HG02970 (cell line): Measurements from ENCODE around the gene BUB1.
"Not testable (repeated sequence)": the region's sequence is repeated elsewhere in the genome, so short reads cannot be mapped to it uniquely, and the experiment has no call there.

Experiments used
- ATAC-seq: cut with Tn5 transposase; IDR thresholded peaks from one replicate; pipeline ENCODE4 v1.9.1; 2021; ENCODE audit warnings: mild to moderate bottlenecking, moderate library complexity, moderate number of reproducible peaks; ENCODE audit not compliant: unreplicated experiment, low FRiP score

BUB1 gene

DNA sequence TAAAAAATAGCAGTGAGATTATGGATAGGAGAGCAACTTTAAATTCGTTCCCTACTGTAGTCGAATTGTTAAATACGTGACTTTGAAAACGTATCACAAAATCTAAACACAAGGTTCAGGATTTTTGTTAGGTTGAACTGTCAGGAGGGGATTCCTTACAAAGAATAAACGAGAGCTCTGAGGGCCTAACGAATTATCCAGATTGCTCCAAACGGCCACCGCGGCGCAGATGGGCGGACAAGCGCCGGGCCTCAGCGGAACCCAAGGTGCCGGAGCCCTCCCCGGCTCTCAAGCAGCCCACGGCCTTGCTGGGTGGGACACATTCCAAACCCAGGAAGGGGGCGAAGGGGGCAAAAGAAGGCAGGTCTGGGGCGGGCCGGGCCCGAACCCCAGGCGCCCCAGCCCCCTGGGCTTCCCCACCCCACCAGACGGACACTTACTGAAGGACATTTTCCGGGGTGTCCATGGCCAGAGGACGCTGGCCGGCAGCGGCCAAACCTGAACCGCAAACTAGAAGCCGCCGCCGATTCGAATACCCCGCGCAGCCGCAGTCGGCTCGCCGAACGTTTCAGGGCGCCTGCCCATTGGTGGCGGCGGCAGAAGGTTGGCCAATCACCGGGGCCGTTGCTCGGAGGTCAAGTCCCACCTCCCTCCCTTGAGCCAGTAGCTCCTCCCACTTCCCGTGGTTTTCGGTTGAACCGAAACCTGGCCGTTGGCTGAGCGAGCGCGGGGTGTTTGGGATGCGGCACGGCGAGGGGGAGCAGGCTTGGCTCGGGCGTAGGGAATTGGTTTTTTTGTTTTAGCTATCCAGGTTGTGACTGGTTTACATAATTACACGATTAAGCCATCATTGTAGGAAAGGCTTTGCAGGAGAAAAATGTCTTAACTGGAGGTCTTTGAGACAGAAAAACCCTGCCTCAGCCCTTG, at the start of gene BUB1:
Gene BUB1, minus strand, starts transcription at position 534 of the 927 bp plus-strand sequence. Its CDS starts 68 bp downstream, at position 466.
- ATAC-seq, result peak; percentile 81

DNA sequence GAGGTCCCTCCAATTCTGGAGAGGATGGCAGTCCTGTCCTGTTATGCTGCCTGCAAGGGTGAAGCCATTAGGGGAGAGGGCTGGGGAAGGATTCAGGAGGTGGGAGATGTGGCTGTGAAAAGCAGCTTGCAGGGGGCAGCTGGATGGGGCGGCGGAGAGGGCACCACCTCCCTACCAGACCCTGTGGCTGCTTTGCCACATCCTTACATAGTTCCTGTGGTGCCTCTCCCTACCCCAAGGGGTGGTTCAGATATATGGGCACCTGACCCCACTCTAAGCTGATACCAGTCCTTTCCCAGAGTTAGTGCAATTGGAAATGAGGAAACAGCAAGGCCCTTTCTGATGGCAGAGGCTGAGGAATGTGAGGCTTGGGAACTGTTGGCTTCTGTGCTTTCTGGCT, 48.4 kb upstream of the BUB1 start:
- ATAC-seq, result no peak

DNA sequence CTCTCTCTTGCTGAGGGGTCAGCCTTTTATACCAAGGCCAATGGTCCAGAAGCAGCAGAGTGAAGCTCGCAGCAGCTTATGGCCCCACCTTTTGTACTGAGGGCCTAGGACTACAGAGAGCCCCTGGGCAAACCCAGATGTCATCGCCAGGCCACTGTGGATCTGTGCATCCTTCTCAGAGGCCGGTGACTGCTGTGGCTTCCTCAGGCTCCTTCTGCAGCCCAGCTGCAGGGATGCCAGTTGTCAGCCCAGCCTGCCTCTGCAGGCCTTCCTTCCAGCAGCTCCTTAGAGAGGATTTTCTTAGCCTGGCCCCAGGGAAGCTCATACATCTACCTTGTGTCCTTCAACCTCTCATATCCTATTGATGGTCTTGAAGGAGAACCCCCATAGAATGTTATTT, 48.0 kb upstream of the BUB1 start:
- ATAC-seq, result no peak

DNA sequence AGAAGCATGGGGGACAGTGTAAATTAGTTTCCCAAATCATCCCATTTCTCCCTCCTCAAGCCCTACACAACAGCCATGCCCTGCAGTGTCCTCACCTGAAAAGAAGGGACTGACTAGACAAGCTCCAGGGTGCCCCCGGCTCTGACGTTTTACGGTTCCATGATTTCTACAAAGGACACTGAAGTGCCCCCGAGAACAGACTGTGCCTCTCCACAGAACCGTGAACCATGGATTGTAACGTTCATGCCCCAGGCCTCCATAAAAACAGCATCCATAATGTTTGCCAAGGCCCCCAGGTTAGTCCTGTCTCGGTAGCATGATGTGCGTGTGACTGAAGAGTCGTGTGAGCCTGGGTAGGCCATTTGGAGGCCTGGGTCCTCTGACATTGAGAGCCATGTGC, 47.5 kb upstream of the BUB1 start:
- ATAC-seq, result no peak

DNA sequence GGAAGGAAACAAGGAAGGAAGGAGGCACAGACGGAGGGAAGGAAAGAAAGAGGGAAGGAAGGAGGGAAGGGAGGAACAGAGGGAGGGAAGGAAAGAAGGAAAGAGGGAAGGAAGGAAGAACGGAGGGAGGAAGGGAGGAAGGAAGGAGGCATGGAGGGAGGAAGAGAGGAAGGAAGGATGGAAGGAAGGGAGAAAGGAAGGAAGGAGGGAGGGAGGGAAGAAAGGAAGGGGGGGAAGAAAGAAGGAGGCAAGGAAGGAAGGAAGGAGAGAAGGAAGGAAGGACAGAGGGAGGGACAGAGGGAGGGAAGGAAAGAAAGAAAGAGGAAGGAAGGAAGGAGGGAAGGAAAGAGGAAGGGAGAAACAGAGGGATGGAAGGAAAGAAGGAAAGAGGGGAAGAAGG, 47.0 kb upstream of the BUB1 start:
- no peak for ATAC-seq

DNA sequence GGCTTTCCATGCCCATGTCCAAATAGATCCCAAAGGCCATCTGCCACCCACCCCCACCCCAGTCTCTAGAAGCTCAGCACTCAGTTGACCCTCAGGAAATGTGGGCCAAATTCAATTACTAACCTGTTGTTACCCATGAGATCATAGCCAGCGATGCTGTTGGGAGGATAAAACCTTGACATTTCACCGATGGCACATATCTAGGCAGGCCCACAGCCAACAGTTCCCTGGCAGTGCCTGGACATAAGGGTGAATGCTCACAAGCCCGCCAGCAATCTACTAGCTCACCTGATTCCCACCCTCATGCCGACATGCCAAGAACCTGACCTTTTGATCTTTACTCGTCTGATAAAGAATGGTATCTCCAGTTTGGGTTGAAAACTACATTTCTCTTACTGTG, 42.7 kb upstream of the BUB1 start:
- no peak for ATAC-seq

GRCh38 chr2:110718990-110719389, 41.1 kb upstream of the BUB1 start:
- no peak for ATAC-seq

DNA sequence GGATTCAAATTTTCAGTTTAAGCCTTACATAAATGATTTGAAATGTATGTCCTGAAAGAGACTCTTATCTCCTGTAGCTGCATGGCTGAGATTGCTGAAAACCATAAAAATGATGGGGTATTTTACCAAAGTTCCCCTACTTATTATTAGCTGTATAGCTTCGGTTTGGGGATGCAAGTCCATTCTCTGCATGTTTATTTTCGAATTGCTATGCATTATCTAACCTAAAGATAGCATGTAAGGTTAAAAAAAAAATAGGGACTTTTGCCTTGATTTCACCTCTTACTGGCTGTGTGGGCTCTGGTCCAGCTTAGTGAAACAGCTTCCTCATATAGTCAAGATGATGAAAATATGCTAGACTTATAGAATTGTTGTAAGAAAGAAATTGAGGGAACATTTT, 40.5 kb upstream of the BUB1 start:
- ATAC-seq, result no peak

DNA sequence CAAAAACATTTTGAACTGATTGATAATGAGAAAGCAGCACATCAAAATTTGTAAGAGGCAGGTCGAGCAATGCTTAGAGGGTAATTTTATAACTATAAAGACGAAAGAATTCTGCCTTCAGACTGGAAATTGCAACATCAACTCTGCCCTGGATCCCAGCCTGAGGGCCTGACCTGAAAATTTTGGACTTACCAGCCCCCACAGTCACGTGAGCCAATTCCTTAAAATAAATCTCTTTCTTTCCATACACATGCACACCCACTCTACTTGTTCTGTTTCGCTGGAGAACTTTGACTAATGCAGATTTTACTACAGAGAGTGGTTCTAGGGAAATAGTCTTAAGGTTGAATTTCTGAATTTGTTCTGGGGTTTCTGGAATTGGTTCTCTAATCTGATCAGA, 39.9 kb upstream of the BUB1 start:
- ATAC-seq, result no peak

DNA sequence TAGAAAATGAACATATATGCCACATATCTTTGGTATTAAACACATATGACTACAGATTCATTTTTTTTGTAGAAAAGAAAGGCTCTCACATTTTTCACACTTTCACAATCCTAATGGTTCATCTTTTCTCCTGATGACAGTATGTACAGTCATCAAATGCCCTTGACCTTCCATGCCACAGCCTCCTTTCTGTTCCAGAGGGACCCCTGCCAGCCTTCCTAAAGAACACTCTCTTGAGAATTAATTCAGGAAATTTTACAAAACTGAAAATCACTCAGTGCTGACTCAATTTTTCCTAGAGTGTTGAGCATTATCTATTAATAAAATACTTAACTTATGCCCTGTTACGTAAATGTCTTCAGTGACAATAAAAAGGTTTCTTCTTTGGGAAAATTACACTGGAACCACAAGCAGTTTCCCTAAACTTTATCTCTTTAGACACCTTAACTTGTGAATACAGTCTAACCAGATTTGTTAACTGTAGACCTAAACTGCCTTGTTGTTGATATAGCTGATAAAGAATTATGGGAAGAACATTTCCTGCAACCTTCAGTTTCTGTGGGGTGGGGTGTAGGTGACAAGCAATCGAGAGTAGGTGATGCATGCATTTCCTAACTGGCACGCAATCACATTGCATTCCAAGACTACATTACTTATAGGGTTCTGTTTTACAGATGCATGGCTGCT, 39.2 kb upstream of the BUB1 start:
- ATAC-seq, result no peak

DNA sequence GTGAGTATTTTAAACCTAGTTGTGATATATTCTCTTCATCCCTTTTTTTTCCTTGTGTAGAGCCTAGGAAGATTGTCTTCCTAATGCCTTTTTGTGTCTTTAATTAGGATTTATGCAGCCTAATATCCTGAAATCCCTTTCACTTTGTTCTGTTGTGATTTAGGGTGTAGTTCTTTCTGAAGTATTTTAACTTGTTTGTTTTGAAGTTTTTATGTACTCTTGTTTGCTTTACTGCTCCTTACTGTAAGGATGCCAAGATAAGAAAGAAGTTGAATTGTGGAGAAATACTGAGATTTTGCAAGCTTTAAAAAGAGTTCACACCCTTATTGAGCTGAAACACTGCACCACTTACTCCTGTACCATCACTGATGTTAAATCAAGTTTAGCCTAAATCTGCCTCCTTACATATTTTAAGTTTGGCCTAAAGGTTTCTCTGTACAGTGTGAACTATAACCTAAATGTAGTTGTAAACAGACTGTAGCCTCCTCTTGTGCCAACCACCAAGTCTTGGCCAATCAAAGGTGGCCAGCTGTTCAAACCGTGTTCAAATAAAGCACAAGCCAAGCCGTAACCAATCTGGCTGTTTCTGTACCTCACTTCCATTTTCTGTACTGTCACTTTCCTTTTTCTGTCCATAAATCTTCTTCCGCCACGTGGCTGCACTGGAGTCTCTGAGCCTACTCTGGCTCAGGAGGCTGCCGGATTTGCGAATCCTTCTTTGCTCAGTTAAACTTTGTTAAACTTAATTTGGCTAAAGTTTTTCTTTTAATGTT, 36.8 kb upstream of the BUB1 start:
- ATAC-seq, result no peak

GRCh38 chr2:110713513-110714362, 35.9 kb upstream of the BUB1 start:
- no peak for ATAC-seq

- no peak for ATAC-seq
Observed at GRCh38 chr2:110712737-110713136, 34.9 kb upstream of the BUB1 start.

DNA sequence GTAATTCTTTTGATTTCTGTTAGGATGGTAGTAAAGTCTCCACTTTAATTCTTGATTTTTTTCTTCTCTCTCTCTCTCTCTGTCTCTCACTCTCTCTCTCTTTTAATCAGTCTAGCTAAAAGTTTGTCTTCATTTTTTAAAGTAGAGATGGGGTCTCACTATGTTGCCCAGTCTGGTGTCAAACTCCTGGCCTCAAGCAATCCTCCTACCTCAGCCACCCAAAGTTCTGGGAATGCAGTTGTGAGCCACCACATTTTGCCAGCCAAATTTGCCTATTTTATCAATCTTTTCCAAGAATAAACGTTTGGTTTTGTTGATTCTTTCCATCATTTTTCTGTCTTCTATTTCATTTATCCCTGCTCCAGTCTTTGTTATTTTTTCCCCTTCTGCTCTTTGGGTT, 30.6 kb upstream of the BUB1 start:
- no peak for ATAC-seq

DNA sequence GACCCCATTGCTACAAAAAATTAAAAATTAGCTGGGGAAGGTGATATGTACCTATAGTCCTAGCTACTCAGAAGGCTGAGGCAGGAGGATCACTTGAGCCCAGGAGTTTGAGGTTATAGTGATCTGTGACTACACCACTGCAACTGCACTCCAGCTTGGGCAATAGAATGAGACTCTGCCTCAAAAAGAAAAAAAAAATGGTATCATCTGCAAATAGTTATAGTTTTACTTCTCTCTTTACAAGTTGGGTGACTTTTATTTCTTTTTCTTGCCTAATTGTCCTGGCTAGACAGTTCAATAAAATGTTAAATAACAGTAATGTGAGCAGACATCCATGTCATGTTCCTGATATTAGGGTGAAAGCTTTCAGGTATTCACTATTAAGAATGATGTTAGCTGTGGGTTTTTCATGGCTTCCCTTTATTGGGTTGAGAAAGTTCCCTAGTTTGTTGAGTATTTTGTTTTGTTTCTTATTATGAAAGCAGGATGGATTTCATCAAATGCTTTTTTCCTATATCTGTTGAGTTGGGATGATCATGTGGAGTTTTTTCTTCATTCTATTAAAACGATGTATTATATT, 29.6 kb upstream of the BUB1 start:
- no peak for ATAC-seq

- no peak for ATAC-seq
Observed at GRCh38 chr2:110702514-110703380, 24.9 kb upstream of the BUB1 start.

DNA sequence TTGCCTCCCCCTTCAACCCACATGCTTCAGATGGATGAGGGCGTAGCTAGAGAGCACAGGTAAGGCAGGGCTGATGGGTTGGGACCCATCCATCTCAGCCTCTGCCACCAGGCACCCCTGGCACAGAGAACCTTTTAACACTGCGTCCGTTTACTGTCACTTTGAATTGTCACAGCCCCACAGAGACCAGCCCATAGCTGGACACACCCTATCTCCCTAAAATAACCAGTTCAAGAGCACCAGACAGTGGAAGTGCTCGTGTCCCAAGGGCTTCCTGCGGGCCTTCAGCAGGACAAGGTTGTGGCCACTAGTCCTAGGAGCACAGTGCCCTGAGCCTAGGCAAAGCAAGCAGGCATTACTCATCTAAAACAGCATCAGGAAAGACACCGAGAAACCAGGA, 20.4 kb upstream of the BUB1 start:
- ATAC-seq, result not testable (repeated sequence)

DNA sequence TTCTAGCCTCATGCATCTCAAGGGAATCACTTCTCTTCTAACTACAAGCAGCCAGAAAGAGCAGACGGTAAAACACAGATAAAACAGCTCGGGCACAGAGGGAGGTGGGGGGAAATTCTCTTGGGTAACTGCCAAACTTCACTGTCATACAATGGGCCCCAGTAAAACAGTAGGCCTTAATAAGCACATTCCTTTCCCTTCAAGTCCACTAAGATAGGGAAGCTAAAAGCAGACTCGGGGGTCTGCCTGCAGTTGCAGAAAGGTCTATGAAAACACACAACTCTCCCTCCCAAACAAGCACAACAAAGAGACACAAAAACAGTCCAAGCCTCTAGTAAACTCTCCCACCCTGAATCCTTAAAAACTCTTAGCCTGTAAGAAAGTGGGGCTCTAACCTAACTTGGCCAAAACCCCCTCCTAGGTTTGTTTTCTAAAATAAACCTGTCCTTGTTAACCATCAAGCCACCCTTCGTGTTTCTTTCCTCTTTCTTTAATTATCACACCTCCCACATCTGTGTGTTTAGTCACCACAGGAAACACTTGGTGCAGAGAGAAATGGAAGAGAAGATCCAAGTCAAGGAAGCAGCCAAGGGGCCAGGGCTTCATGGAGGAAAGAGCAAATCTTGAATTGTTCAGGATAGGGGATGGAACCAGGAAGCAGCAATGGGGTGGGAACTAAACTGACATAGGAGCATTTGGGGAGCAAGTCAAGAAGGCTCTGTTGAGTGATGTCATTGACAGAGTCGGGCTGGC, 17.5 kb upstream of the BUB1 start:
- ATAC-seq, result not testable (repeated sequence)
